GM19023 (cell line): Measurements from ENCODE around the gene PHKA2.
"Not testable (repeated sequence)": the region's sequence is repeated elsewhere in the genome, so short reads cannot be mapped to it uniquely, and the experiment has no call there.

ENCODE experiments used
- ATAC-seq: cut with Tn5 transposase; IDR thresholded peaks from one replicate; pipeline ENCODE4 v1.9.1; 2021; ENCODE audit warnings: mild to moderate bottlenecking, moderate library complexity; ENCODE audit not compliant: unreplicated experiment

Gene PHKA2

GRCh38 chrX:18983666-18984380 lies at the start of gene PHKA2:
TSS of gene PHKA2 (minus strand) at chrX:18984114. CDS start at chrX:18983932, 182 bp downstream.
- ATAC-seq: peak; percentile 52

- no peak for ATAC-seq
These were observed 46.9 kb upstream of the PHKA2 start for GRCh38 chrX:19030805-19031204.

GRCh38 chrX:19028560-19028959 lies 44.6 kb upstream of the PHKA2 start:
- no peak for ATAC-seq

GRCh38 chrX:19024366-19024765 lies 40.5 kb upstream of the PHKA2 start:
- no peak for ATAC-seq

GRCh38 chrX:19019996-19020395 lies 36.1 kb upstream of the PHKA2 start:
- no peak for ATAC-seq

GRCh38 chrX:19017271-19017670 lies 33.4 kb upstream of the PHKA2 start:
- no peak for ATAC-seq

- not testable (repeated sequence) for ATAC-seq
These were observed 32.7 kb upstream of the PHKA2 start for GRCh38 chrX:19016614-19017013.

GRCh38 chrX:19007868-19008267 lies 24.0 kb upstream of the PHKA2 start:
- ATAC-seq: no peak

- no peak for ATAC-seq
These were observed 23.1 kb upstream of the PHKA2 start for GRCh38 chrX:19007011-19007410.

GRCh38 chrX:19005909-19006308 lies 22.0 kb upstream of the PHKA2 start:
- ATAC-seq: no peak

GRCh38 chrX:19003756-19004155 lies 19.8 kb upstream of the PHKA2 start:
- no peak for ATAC-seq

GRCh38 chrX:18998653-18999052 lies 14.7 kb upstream of the PHKA2 start:
- ATAC-seq: no peak

GRCh38 chrX:18997916-18998315 lies 14.0 kb upstream of the PHKA2 start:
- ATAC-seq: no peak

- no peak for ATAC-seq
These were observed 12.6 kb upstream of the PHKA2 start for GRCh38 chrX:18996536-18996935.

GRCh38 chrX:18995221-18995620 lies 11.3 kb upstream of the PHKA2 start:
- ATAC-seq: no peak

- no peak for ATAC-seq
These were observed 10.8 kb upstream of the PHKA2 start for GRCh38 chrX:18994713-18995112.

- no peak for ATAC-seq
These were observed 8.9 kb upstream of the PHKA2 start for GRCh38 chrX:18992829-18993228.

- ATAC-seq: no peak
These were observed 1.2 kb upstream of the PHKA2 start for GRCh38 chrX:18985186-18985435.

- peak; percentile 83 for ATAC-seq
These were observed 669 bp upstream of the PHKA2 start for GRCh38 chrX:18984381-18985185.

- no peak for ATAC-seq
These were observed 2.6 kb downstream of the PHKA2 start for GRCh38 chrX:18981124-18981807.

GRCh38 chrX:18980262-18980661 lies 3.7 kb downstream of the PHKA2 start:
- not testable (repeated sequence) for ATAC-seq

- ATAC-seq: no peak
These were observed 8.9 kb downstream of the PHKA2 start for GRCh38 chrX:18974993-18975392.
